C4-2B (cell line): ENCODE measurements around the gene SPATA4.

ENCODE experiments used
- CTCF ChIP-seq: fragments of 450-650 bp; conservative IDR thresholded peaks from 2 replicates; pipeline ENCODE4 v1.5.1; 2017; ENCODE audit warnings: mild to moderate bottlenecking
- ZFX ChIP-seq: fragments of 450-650 bp; IDR thresholded peaks from 2 replicates; pipeline ENCODE4 v1.6.1; 2017

DNA sequence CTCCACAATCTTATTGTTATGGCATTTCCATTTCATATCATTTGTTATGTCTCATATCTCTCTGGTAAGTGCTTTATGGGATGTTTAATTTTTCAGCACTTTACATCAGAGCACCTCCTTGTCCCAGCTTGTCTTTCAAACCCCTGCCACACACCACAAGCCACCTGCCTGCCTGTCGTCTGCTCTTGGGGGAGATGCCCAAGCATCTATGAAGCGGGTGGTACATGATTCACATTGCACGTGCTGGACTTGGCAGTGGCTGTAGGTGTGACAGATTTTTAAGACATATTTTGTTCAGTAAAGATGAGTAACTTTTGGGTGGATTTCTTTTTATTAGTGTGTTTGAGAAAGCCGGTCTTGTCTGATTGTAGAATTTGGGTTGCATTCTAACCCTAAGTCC, 14.2 kb upstream of the SPATA4 start:
- no peak for TF ChIP-seq CTCF
- TF ChIP-seq ZFX: no peak
